NCI-H82 treated with DMSO at 0.1 percent for 48 hours (cell line): ENCODE data around the gene CYP4A11.
"Not testable (repeated sequence)": the region's sequence is repeated elsewhere in the genome, so short reads cannot be mapped to it uniquely, and the experiment has no call there.

Experiments
- DNase-seq: peaks from one replicate; lab custom pipeline; 2025; ENCODE audit not compliant: unreplicated experiment; lab: John Stamatoyannopoulos, UW

CYP4A11 gene

GRCh38 chr1:46941135-46941694, at the start of gene CYP4A11:
Gene CYP4A11, minus strand, starts transcription at chr1:46941476. Its CDS starts 43 bp downstream, at chr1:46941433.
- DNase-seq = no peak

GRCh38 chr1:46990541-46990940, 49.3 kb upstream of the CYP4A11 start:
- DNase-seq = not testable (repeated sequence)

GRCh38 chr1:46983830-46984586, 42.7 kb upstream of the CYP4A11 start:
- no peak for DNase-seq

- DNase-seq = no peak
These were observed 42.0 kb upstream of the CYP4A11 start for GRCh38 chr1:46983166-46983829.

- no peak for DNase-seq
These were observed 27.8 kb upstream of the CYP4A11 start for GRCh38 chr1:46969014-46969619.

GRCh38 chr1:46962272-46962671, 21.0 kb upstream of the CYP4A11 start:
- not testable (repeated sequence) for DNase-seq

GRCh38 chr1:46961066-46961758, 19.9 kb upstream of the CYP4A11 start:
- DNase-seq = no peak

GRCh38 chr1:46960250-46960649, 19.0 kb upstream of the CYP4A11 start:
- no peak for DNase-seq

GRCh38 chr1:46955116-46955515, 13.8 kb upstream of the CYP4A11 start:
- DNase-seq = not testable (repeated sequence)

- not testable (repeated sequence) for DNase-seq
These were observed 12.6 kb upstream of the CYP4A11 start for GRCh38 chr1:46953847-46954246.

GRCh38 chr1:46949417-46949666, 8.1 kb upstream of the CYP4A11 start:
- not testable (repeated sequence) for DNase-seq

GRCh38 chr1:46948629-46949416, 7.5 kb upstream of the CYP4A11 start:
- no peak for DNase-seq

GRCh38 chr1:46947706-46948105, 6.4 kb upstream of the CYP4A11 start:
- DNase-seq = not testable (repeated sequence)

- DNase-seq = no peak
These were observed 810 bp upstream of the CYP4A11 start for GRCh38 chr1:46942086-46942485.

GRCh38 chr1:46940307-46940706, 969 bp downstream of the CYP4A11 start:
- DNase-seq = no peak

- DNase-seq = no peak
These were observed 4.0 kb downstream of the CYP4A11 start for GRCh38 chr1:46937270-46937669.

GRCh38 chr1:46936788-46937187, 4.5 kb downstream of the CYP4A11 start:
- DNase-seq = no peak

- not testable (repeated sequence) for DNase-seq
These were observed 6.4 kb downstream of the CYP4A11 start for GRCh38 chr1:46934852-46935251.

- DNase-seq = not testable (repeated sequence)
These were observed 9.3 kb downstream of the CYP4A11 start for GRCh38 chr1:46932020-46932419.

GRCh38 chr1:46931151-46931550, 10.1 kb downstream of the CYP4A11 start:
- no peak for DNase-seq
